HG03378 (cell line): ENCODE measurements around the gene CYTH4.

ENCODE experiments used
- ATAC-seq: cut with Tn5 transposase; IDR thresholded peaks from one replicate; pipeline ENCODE4 v1.9.1; 2021; ENCODE audit warnings: mild to moderate bottlenecking, moderate library complexity; ENCODE audit not compliant: unreplicated experiment

The CYTH4 gene

GRCh38 chr22:37288521-37288920 lies 6.2 kb downstream of the CYTH4 start:
- ATAC-seq, result no peak

GRCh38 chr22:37289156-37289735 lies 6.9 kb downstream of the CYTH4 start:
- ATAC-seq, result no peak

GRCh38 chr22:37290737-37291136 lies 8.4 kb downstream of the CYTH4 start:
- ATAC-seq, result no peak

GRCh38 chr22:37291559-37292298 lies 9.4 kb downstream of the CYTH4 start:
- no peak for ATAC-seq

- no peak for ATAC-seq
These were observed 10.3 kb downstream of the CYTH4 start for GRCh38 chr22:37292641-37293040.

GRCh38 chr22:37293172-37293571 lies 10.9 kb downstream of the CYTH4 start:
- ATAC-seq, result no peak

- no peak for ATAC-seq
These were observed 12.4 kb downstream of the CYTH4 start for GRCh38 chr22:37294747-37295146.

- no peak for ATAC-seq
These were observed 13.0 kb downstream of the CYTH4 start for GRCh38 chr22:37295213-37295886.

- ATAC-seq, result no peak
These were observed 13.6 kb downstream of the CYTH4 start for GRCh38 chr22:37295946-37296345.

GRCh38 chr22:37298748-37299495 lies 16.6 kb downstream of the CYTH4 start:
- no peak for ATAC-seq

GRCh38 chr22:37299969-37300509 lies 17.7 kb downstream of the CYTH4 start:
- no peak for ATAC-seq

- no peak for ATAC-seq
These were observed 18.3 kb downstream of the CYTH4 start for GRCh38 chr22:37300551-37301017.

- ATAC-seq, result no peak
These were observed 19.0 kb downstream of the CYTH4 start for GRCh38 chr22:37301144-37301830.

- ATAC-seq, result no peak
These were observed 20.6 kb downstream of the CYTH4 start for GRCh38 chr22:37302674-37303555.

GRCh38 chr22:37303821-37304274 lies 21.5 kb downstream of the CYTH4 start:
- no peak for ATAC-seq

- ATAC-seq, result no peak
These were observed 22.5 kb downstream of the CYTH4 start for GRCh38 chr22:37304595-37305343.

- ATAC-seq, result no peak
These were observed 23.6 kb downstream of the CYTH4 start for GRCh38 chr22:37305887-37306286.

GRCh38 chr22:37306494-37306829 lies 24.2 kb downstream of the CYTH4 start:
- no peak for ATAC-seq
